GM12878 (cell line): Measurements from ENCODE around the gene CUEDC1. TPM values are rescaled to one million over a fixed set of nuclear protein-coding genes. Genes with fewer than 3 reads are reported as not detected.

Experiments
- ATAC-seq: fragments of 200-7000 bp; cut with Tn5 transposase; 3 replicates; pipeline ENCODE4 v1.9.1; 2020; ENCODE audit warnings: mild to moderate bottlenecking, moderate library complexity
- BruUV-seq: library from RNA; stranded (reverse); fragments of 400-500 nt; replicated peaks from 2 replicates; lab custom pipeline; 2021; lab: Mats Ljungman, UMichigan
- CTCF ChIA-PET: fragments of 300-600 bp; sonication (Branson Sonifier 250); formaldehyde crosslinking; extraction: SDS; loops from one replicate; lab custom pipeline; 2021; ENCODE audit warnings: inconsistent platforms; lab: Yijun Ruan, JAX
- POLR2A ChIA-PET: fragments of 350-600 bp; formaldehyde crosslinking; extraction: SDS; loops from one replicate; lab custom pipeline; 2021; ENCODE audit warnings: inconsistent platforms; lab: Charles Lee
- RAD21 ChIA-PET: fragments of 300-600 bp; sonication (Branson Sonifier 250); formaldehyde crosslinking; loops from one replicate; lab custom pipeline; 2023; ENCODE audit warnings: antibody characterized with exemption; ENCODE audit not compliant: unreplicated experiment; lab: Charles Lee
- SMC1A ChIA-PET: fragments of 300-600 bp; sonication (Branson Sonifier 250); formaldehyde crosslinking; loops from one replicate; lab custom pipeline; 2023; ENCODE audit not compliant: unreplicated experiment, uncharacterized antibody; lab: Charles Lee
- DNase-seq: peaks from one replicate; pipeline ENCODE4 v3.0.0-alpha.2; 2011; ENCODE audit warnings: low read depth, low spot score
- FAIRE-seq: peaks from 3 replicates; lab custom pipeline; 2011; peaks lifted over from hg19 to GRCh38; lab: Jason Lieb, UNC
- H2AFZ ChIP-seq: 2 replicates; pipeline ENCODE4 v1.6.0; 2011; ENCODE audit warnings: low read depth, low read length, control low read depth; ENCODE audit not compliant: control insufficient read depth
- H3K27ac ChIP-seq: 2 replicates; pipeline ENCODE4 v1.5.1; 2011; ENCODE audit warnings: control low read depth; ENCODE audit not compliant: control insufficient read depth, insufficient read depth
- H3K27me3 ChIP-seq, 2 experiments: replicated peaks in 1 of 2; 2 replicates each; pipeline versions ENCODE4 v1.6.0 to v1.6.1; 2011; ENCODE audit warnings: low read length in 1 of 2; ENCODE audit not compliant: control insufficient read depth in 2 of 2, insufficient read depth in 2 of 2
- H3K36me3 ChIP-seq, 2 experiments: 2 replicates each; pipeline ENCODE4 v1.5.1; 2011; ENCODE audit warnings: low read length in 1 of 2; ENCODE audit not compliant: control insufficient read depth in 2 of 2, insufficient read depth in 2 of 2
- H3K4me1 ChIP-seq: 2 replicates; pipeline ENCODE4 v1.6.1; 2011; ENCODE audit warnings: mild to moderate bottlenecking, low read length, moderate library complexity, mixed read lengths; ENCODE audit not compliant: control insufficient read depth, insufficient read depth
- H3K4me2 ChIP-seq: 2 replicates; pipeline ENCODE4 v1.6.0; 2011; ENCODE audit warnings: control low read depth; ENCODE audit not compliant: control insufficient read depth, insufficient read depth
- H3K4me3 ChIP-seq: fragments of 200-600 bp; sonication (generic); 2 replicates; pipeline ENCODE4 v1.5.1; 2016
- H3K79me2 ChIP-seq: 2 replicates; pipeline ENCODE4 v1.6.0; 2011; ENCODE audit warnings: low read length; ENCODE audit not compliant: control insufficient read depth, insufficient read depth
- H3K9ac ChIP-seq: 2 replicates; pipeline ENCODE4 v1.8.0; 2011; ENCODE audit warnings: low read length, control low read depth, mixed read lengths; ENCODE audit not compliant: control insufficient read depth, insufficient read depth
- H3K9me3 ChIP-seq: replicated peaks from 3 replicates; pipeline ENCODE4 v1.5.1; 2011; ENCODE audit warnings: mild to moderate bottlenecking, low read length; ENCODE audit not compliant: control insufficient read depth, insufficient read depth
- H4K20me1 ChIP-seq: 2 replicates; pipeline ENCODE4 v1.6.0; 2011; ENCODE audit not compliant: control insufficient read depth, insufficient read depth
- ATF7 ChIP-seq: fragments of 450-650 bp; IDR thresholded peaks from 2 replicates; pipeline ENCODE4 v1.6.1; 2016; ENCODE audit warnings: low read depth, mild to moderate bottlenecking
- CEBPB ChIP-seq, 2 experiments: fragments of 150-350 bp in 1 of 2; IDR thresholded peaks; 2 replicates each; pipeline ENCODE4 v1.6.1; 2012 to 2014; ENCODE audit warnings: low read depth in 2 of 2, low read length in 2 of 2, borderline replicate concordance in 1 of 2, inconsistent platforms in 1 of 2
- EGR1 ChIP-seq, 2 experiments: IDR thresholded peaks; 1 replicate in 1 of 2; 2 replicates in 1 of 2; pipeline ENCODE4 v1.6.1; 2011 to 2012; ENCODE audit warnings: low read depth in 2 of 2, low read length in 2 of 2, borderline replicate concordance in 1 of 2, mild to moderate bottlenecking in 1 of 2, moderate library complexity in 1 of 2
- GATAD2B ChIP-seq: fragments of 450-650 bp; conservative IDR thresholded peaks from 2 replicates; pipeline ENCODE4 v1.6.1; 2017; ENCODE audit warnings: low read depth, mild to moderate bottlenecking, moderate library complexity
- KAT2A ChIP-seq: conservative IDR thresholded peaks from 2 replicates; pipeline ENCODE4 v1.6.1; 2011; ENCODE audit warnings: low read depth, low read length; ENCODE audit not compliant: control insufficient read depth
- KLF5 ChIP-seq: fragments of 450-650 bp; IDR thresholded peaks from 2 replicates; pipeline ENCODE4 v1.6.1; 2014; ENCODE audit warnings: mild to moderate bottlenecking; ENCODE audit not compliant: partially characterized antibody
- NBN ChIP-seq: fragments of 450-650 bp; IDR thresholded peaks from 2 replicates; pipeline ENCODE4 v1.6.1; 2016
- NKRF ChIP-seq: fragments of 450-650 bp; conservative IDR thresholded peaks from 2 replicates; pipeline ENCODE4 v1.6.1; 2017; ENCODE audit warnings: mild to moderate bottlenecking, moderate library complexity
- PAX5 ChIP-seq: IDR thresholded peaks from 2 replicates; pipeline ENCODE4 v1.6.1; 2011; ENCODE audit warnings: low read depth, low read length, borderline replicate concordance
- RCOR1 ChIP-seq: conservative IDR thresholded peaks from 2 replicates; pipeline ENCODE4 v1.6.1; 2012; ENCODE audit warnings: low read depth, low read length, improper control_type of control experiment
- TAF1 ChIP-seq: IDR thresholded peaks from 2 replicates; pipeline ENCODE4 v1.6.1; 2011; ENCODE audit warnings: mild to moderate bottlenecking, low read depth, low read length, borderline replicate concordance
- YY1 ChIP-seq: IDR thresholded peaks from 2 replicates; pipeline ENCODE4 v1.6.1; 2011; ENCODE audit warnings: low read depth, mild to moderate bottlenecking, low read length
- ZNF384 ChIP-seq: IDR thresholded peaks from 2 replicates; pipeline ENCODE4 v1.6.1; 2012; ENCODE audit warnings: low read depth, mild to moderate bottlenecking, low read length, improper control_type of control experiment, borderline replicate concordance
- ZZZ3 ChIP-seq: IDR thresholded peaks from 2 replicates; pipeline ENCODE4 v1.6.1; 2011; ENCODE audit warnings: low read depth; ENCODE audit not compliant: control insufficient read depth, insufficient read length
- WGBS: methylation state at CpG from one replicate; pipeline ENCODE4 v1.1.6; 2016; ENCODE audit warnings: low lambda C conversion rate; ENCODE audit not compliant: insufficient replicate concordance, insufficient coverage; ENCODE audit errors: missing lambda C conversion rate; 5-methylcytosine and 5-hydroxymethylcytosine counted together
- in situ Hi-C: fragments of 300-500 bp; cut with MboI; formaldehyde crosslinking; loops from 9 replicates; pipeline ENCODE4 v1.14.3; 2018; ENCODE audit warnings: mixed read lengths
- intact Hi-C: fragments of 100-400 bp; cut with micrococcal nuclease; formaldehyde crosslinking; loops from one replicate; pipeline ENCODE4 v1.14.2; 2022; ENCODE audit not compliant: unreplicated experiment
- polyA plus RNA-seq, 11 experiments: library from polyadenylated mRNA; depleted of rRNA in 4 of 11; unstranded in 6 of 11; stranded (reverse) in 5 of 11; fragments of >200 nt; fragmentation: Nextera tagmentation in 4 of 11; fragmentation: Illumina TruSeq in 1 of 11; extraction: Ambion mirVana in 4 of 11; extraction: Trizol in 1 of 11; gene quantifications; 1 replicate in 1 of 11; 2 replicates in 10 of 11; pipeline versions ENCODE4 v1.2.1 to v1.2.3, GENCODE V29; 2011 to 2016; ENCODE audit warnings: inconsistent platforms in 2 of 11, missing spikeins in 2 of 11, low read depth in 1 of 11
- total RNA-seq, 4 experiments: library from RNA; depleted of rRNA in 3 of 4; stranded (reverse); fragments of >200 nt in 3 of 4; fragmentation: Illumina TruSeq in 1 of 4; extraction: Trizol in 1 of 4; gene quantifications; 2 replicates each; pipeline versions ENCODE4 v1.2.1 to v1.2.3, GENCODE V29; 2013 to 2021

CUEDC1 gene
- total and polyA plus RNA-seq, 10 of the 15 experiments (the other 5 are each of a cell fraction or from before 2014, with no cell fraction given): 0.24 to 7.4 (median 1.8) TPM

- TF ChIP-seq TAF1 (no peak), PAX5 (no peak), KAT2A (no peak), ZNF384 (no peak), KLF5 (no peak)
Measured at GRCh38 chr17:57873261-57874057, 81.8 kb downstream of the CUEDC1 start (continued).

DNA sequence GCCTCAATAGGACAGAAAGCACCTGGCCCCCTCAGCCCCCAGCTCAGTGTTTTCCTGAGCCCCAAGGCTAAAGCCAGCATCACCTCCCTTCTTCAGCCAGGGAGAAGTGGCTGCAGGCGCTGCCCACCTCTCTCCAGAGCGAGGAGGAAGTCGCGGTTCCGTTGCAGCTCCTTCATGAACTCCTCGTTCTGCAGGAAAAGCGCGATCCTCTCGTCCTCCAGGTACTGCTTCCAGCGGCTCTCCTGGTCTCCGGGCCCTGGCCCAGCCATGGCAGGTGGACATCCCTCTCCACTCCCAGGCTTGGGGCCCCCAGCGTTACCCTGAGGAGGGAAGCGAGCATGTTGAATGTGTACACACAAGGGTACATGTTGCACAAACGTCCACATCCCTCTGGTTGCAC is 82.7 kb downstream of the CUEDC1 start:
- ATAC-seq (no peak), FAIRE-seq (no peak)
- in situ Hi-C loops: no loop called here
- Histone ChIP-seq H3K27ac (no peak overlapping the region), H3K79me2 (no peaks in the 10 kb centered on the region)
- POLR2A ChIA-PET: interaction anchor here (0.7 kb wide), 1 partner anchor 67 kb away, joined by 3 read pairs; no protein-coding TSS in a partner anchor
- TF ChIP-seq NBN (no peak), NKRF (no peak), KAT2A (no peak), ZZZ3 (no peak), YY1 (no peak), EGR1 (IDR thresholded peaks at IDR 0.05; ENCODE audit: borderline replicate concordance in 1 of 2, low read depth in 2 of 2, low read length in 2 of 2) (no peak), RCOR1 (no peak), ATF7 (no peak), GATAD2B (no peak), CEBPB (IDR thresholded peaks at IDR 0.05; ENCODE audit: borderline replicate concordance in 1 of 2, low read depth in 2 of 2, low read length in 2 of 2) (no peak)
- TF ChIP-seq, all 136 proteins: peak for 0
- SMC1A ChIA-PET: interaction anchor here (0.5 kb wide), 1 partner anchor 615 kb away, joined by 3 read pairs; no protein-coding TSS in a partner anchor
- CTCF ChIA-PET: interaction anchor here (1.0 to 2.1 kb wide), 2 partner anchors 13 to 122 kb away, joined by 3 to 11 read pairs; no protein-coding TSS in a partner anchor
- no peaks in the 10 kb centered on the region for H3K36me3 ChIP-seq
- RAD21 ChIA-PET: no interaction called here
- intact Hi-C loops: no loop called here
- WGBS: 6% methylated on average over 14 of the region's 14 CpGs
- no peaks in the 10 kb centered on the region; the same call in 2 of the 3 replicates for H3K9me3 ChIP-seq
- DNase-seq: no peak
- H2AFZ ChIP-seq: no peak overlapping the region
- no peak overlapping the region for H3K9ac ChIP-seq
- no TSS peak for BruUV-seq
- H3K4me2 ChIP-seq: no peak overlapping the region
- peaks cover 0 to 1% of the 10 kb centered on the region in 2 experiments; a peak in 1 of 4 replicates for H3K27me3 ChIP-seq
- H4K20me1 ChIP-seq: no peaks in the 10 kb centered on the region
- H3K4me3 ChIP-seq: no peak overlapping the region
- H3K4me1 ChIP-seq: peaks cover 25% of the 10 kb centered on the region
